Fibroblast of the aortic adventitia (primary cell): ENCODE data around the gene TSSK2. TPM values are rescaled to one million over a fixed set of nuclear protein-coding genes. Genes with fewer than 3 reads are reported as not detected.

Source experiments
- DNase-seq: peaks from one replicate; pipeline ENCODE4 v3.0.0-alpha.2; 2010; ENCODE audit warnings: low read depth
- H3K4me3 ChIP-seq: 2 replicates; pipeline ENCODE4 v1.5.1; 2011; ENCODE audit warnings: low read depth, mild to moderate bottlenecking, control low read depth, low read length, moderate library complexity
- total RNA-seq: library from RNA; depleted of rRNA; stranded (reverse); fragments of >200 nt; gene quantifications from 2 replicates; pipeline ENCODE4 v1.2.3, GENCODE V29; 2012; ENCODE audit warnings: low replicate concordance
- TF ChIP-seq, protein P1 (sequence below): IDR thresholded peaks from 2 replicates; pipeline ENCODE4 v1.5.1; 2011; ENCODE audit warnings: mild to moderate bottlenecking, low read length, control low read depth, inconsistent platforms; ENCODE audit not compliant: insufficient read depth

TSSK2 gene
- total RNA-seq, 1 donor = not detected

DNA sequence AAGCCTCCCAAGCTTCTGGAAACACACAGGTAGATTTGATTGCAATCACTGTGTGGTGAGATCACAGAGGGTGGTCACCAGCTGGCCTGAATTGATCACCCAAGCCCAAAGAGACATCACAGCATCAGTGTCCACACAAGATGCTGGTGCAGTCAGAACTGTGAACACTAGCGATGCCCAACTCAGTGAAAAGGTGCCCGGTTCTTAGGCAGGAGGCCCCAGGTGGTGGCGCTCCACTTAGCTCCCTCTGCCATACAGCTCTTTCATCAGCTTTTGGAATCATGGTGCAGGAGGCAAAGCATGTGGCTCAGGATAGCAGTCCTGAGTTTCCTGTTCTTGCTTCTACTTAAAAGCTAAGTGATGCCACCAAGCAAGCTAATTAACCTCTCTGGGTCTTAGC is 20.0 kb upstream of the TSSK2 start:
- no peak overlapping the region for H3K4me3 ChIP-seq
- no peak for DNase-seq
- TF ChIP-seq, protein P1, sequence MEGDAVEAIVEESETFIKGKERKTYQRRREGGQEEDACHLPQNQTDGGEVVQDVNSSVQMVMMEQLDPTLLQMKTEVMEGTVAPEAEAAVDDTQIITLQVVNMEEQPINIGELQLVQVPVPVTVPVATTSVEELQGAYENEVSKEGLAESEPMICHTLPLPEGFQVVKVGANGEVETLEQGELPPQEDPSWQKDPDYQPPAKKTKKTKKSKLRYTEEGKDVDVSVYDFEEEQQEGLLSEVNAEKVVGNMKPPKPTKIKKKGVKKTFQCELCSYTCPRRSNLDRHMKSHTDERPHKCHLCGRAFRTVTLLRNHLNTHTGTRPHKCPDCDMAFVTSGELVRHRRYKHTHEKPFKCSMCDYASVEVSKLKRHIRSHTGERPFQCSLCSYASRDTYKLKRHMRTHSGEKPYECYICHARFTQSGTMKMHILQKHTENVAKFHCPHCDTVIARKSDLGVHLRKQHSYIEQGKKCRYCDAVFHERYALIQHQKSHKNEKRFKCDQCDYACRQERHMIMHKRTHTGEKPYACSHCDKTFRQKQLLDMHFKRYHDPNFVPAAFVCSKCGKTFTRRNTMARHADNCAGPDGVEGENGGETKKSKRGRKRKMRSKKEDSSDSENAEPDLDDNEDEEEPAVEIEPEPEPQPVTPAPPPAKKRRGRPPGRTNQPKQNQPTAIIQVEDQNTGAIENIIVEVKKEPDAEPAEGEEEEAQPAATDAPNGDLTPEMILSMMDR = no peak

DNA sequence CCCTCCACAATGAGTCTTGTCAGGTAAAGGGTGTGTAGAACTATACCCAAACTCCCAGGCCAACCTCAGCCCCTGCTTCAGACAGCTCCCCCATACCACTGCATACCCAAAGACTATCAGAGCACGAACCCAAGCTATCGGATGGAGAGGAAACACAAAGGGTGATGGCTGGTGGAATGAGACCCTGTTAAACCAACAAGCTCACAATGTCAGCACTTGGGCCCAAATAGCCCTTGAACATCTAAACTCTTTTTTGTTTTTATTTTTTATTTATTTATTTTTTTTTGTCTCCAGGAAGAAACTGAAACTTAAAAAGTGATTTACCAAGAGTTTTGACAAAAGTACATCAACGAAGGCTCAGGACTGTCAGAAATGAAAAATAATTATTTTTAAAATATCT is 19.5 kb upstream of the TSSK2 start:
- DNase-seq = no peak
- H3K4me3 ChIP-seq = no peak overlapping the region
- TF ChIP-seq, protein P1 = no peak

DNA sequence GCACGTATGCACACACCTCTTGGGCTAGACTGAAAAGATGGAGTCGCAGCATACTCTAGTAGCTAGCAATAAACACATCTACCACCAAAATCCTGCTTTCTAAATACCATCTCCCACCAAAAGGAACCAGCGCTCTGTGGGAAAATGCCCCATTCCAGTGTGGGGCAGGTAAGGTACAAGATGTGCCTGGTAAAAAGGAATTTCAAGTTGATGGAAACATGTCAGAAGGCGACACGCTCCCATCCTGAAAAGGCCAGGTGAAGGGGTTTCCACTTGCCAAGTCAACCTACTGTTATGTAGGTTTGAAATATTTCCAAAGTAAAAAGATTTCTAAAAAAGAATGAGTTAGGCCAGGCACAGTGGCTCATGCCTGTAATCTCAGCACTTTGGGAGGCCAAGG is 17.7 kb upstream of the TSSK2 start:
- TF ChIP-seq, protein P1 = no peak
- H3K4me3 ChIP-seq = no peak overlapping the region

DNA sequence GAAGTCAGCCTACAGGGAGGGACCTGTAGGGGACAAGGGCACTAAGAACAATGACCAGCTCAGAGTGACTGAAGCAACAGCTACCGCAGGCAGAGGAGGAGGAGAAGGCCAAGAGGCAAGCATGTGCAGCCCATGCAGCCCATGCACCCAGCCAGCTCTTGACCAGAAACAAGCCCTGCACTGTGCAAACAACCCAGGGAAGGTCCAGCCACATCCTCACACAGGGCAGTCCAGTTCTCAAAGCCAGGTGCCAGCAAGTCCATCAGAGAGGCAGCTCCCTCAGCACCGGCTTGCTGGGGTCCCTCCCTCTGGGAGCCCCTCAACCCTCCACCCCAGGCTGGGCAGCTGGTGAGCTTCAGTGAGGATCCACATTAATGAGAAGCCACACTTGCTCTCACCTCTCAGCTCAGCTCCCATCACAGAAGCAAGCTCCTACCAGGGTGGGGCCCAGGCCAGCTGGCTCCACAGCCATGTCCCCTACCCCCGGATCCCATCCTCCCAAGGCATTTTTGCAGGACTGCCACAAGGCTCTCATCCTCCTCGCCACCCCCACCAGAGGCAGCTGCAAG is 16.0 kb upstream of the TSSK2 start:
- TF ChIP-seq, protein P1 = no peak
- DNase-seq = no peak
- H3K4me3 ChIP-seq = no peak overlapping the region

More for the DNA sequence above, 17.7 kb upstream of the TSSK2 start:
- no peak for DNase-seq

DNA sequence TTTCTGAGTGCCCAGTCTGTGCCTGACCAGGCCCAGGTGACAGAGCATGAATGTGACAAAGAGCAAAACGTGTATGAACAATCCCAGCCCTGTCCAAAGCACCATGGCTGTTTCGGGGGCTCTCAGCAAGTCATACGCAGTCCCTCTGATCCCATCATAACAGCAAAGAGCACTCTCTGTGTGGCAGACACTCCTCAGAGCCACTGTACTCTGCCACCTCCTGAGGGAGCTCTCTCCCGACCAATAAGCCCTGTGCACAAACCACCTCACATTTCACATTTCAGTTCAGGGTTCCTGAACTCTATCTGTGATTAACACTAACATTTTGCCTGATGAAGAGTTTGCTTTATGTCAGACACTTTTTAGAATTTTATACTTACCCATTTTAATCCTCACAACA is 15.5 kb upstream of the TSSK2 start:
- DNase-seq = no peak
- TF ChIP-seq, protein P1 = no peak
- no peak overlapping the region for H3K4me3 ChIP-seq

DNA sequence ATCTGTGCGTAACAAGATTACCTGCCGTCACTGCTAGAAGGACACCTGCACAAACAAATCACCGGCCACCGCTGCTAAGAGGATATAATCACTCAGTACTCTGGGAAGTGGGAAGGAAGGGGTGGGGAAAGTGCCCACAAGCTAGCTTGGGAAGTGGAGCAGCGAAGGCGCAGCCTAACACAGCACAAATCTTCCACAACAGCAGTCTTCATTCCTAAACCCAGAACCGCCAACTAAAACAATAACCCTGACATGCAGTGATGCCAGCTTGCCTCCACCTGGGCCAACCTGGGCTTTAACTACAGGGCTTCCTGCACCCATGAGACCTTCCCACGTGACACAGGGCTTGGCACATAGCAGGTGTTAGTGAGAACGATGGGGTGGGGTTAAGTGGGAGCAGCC is 14.0 kb upstream of the TSSK2 start:
- TF ChIP-seq, protein P1 = no peak
- no peak overlapping the region for H3K4me3 ChIP-seq
- no peak for DNase-seq

DNA sequence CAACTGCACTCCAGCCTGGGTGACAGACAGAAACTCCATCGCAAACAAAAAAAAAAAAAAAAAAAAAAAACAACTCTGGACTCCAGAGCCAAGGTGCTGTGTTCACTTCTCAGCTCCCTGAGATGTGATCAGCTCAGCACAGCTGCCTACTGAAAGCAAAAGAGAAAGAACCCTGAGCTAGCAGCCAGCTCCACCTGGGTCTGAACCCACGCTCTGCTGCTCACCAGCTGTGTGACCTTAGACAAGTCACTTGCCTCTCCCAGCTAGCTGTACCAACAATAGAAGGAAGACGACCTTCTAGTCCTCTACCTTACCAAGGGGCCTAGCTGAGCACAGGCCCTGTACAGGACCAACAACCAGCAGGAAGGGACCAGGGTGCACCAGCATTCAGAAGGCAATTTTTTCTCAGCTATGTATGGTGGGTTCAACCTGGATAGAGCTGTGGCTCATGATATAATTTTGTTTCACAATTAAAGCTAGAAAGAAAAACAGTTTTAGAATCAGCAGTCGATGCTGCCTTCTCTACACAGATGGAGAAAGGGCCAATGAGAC is 12.7 kb upstream of the TSSK2 start:
- TF ChIP-seq, protein P1 = no peak
- DNase-seq = no peak
- no peak overlapping the region for H3K4me3 ChIP-seq
